ENCODE results near the gene CSTF1.
A peak's percentile ranks its signal among the peaks of the same experiment; 100 is the strongest.

Gene CSTF1

GRCh38 chr20:56428881-56429280 lies 36.4 kb downstream of the CSTF1 start:
- no peak for DNase-seq (ENCODE audit: low read depth in 2 of 2)

- DNase-seq (ENCODE audit: low read depth in 2 of 2), result peak; percentile 35 to 41
Observed at GRCh38 chr20:56429502-56429901, 37.1 kb downstream of the CSTF1 start.

- no peak for DNase-seq (ENCODE audit: low read depth in 2 of 2)
Observed at GRCh38 chr20:56429941-56430340, 37.5 kb downstream of the CSTF1 start.

GRCh38 chr20:56430461-56430860 lies 38.0 kb downstream of the CSTF1 start:
- DNase-seq (ENCODE audit: low read depth in 2 of 2), result no peak

- no peak for DNase-seq (ENCODE audit: low read depth in 2 of 2)
Observed at GRCh38 chr20:56430957-56431356, 38.5 kb downstream of the CSTF1 start.

GRCh38 chr20:56431471-56431870 lies 39.0 kb downstream of the CSTF1 start:
- no peak for DNase-seq (ENCODE audit: low read depth in 2 of 2)

- no peak for DNase-seq (ENCODE audit: low read depth in 2 of 2)
Observed at GRCh38 chr20:56433221-56433879, 40.9 kb downstream of the CSTF1 start.

GRCh38 chr20:56433880-56434255 lies 41.4 kb downstream of the CSTF1 start:
- DNase-seq (ENCODE audit: low read depth in 2 of 2), result no peak

GRCh38 chr20:56437196-56437960 lies 44.9 kb downstream of the CSTF1 start:
- no peak for DNase-seq (ENCODE audit: low read depth in 2 of 2)

- DNase-seq (ENCODE audit: low read depth in 2 of 2), result no peak
Observed at GRCh38 chr20:56438284-56438683, 45.8 kb downstream of the CSTF1 start.

GRCh38 chr20:56439771-56440291 lies 47.4 kb downstream of the CSTF1 start:
- no peak for DNase-seq (ENCODE audit: low read depth in 2 of 2)

- DNase-seq (ENCODE audit: low read depth in 2 of 2), result peak; percentile 52 to 56
Observed at GRCh38 chr20:56440346-56441007, 48.0 kb downstream of the CSTF1 start.

GRCh38 chr20:56442389-56443365 lies 50.2 kb downstream of the CSTF1 start:
- no peak for DNase-seq (ENCODE audit: low read depth in 2 of 2)

GRCh38 chr20:56443654-56444540 lies 51.5 kb downstream of the CSTF1 start:
- DNase-seq (ENCODE audit: low read depth in 2 of 2), result no peak

- no peak for DNase-seq (ENCODE audit: low read depth in 2 of 2)
Observed at GRCh38 chr20:56445130-56445529, 52.7 kb downstream of the CSTF1 start.

- DNase-seq (ENCODE audit: low read depth in 2 of 2), result no peak
Observed at GRCh38 chr20:56445540-56445939, 53.1 kb downstream of the CSTF1 start.

- no peak for DNase-seq (ENCODE audit: low read depth in 2 of 2)
Observed at GRCh38 chr20:56447227-56447626, 54.8 kb downstream of the CSTF1 start.

GRCh38 chr20:56449459-56449858 lies 57.0 kb downstream of the CSTF1 start:
- no peak for DNase-seq (ENCODE audit: low read depth in 2 of 2)

- no peak for DNase-seq (ENCODE audit: low read depth in 2 of 2)
Observed at GRCh38 chr20:56451056-56451765, 58.8 kb downstream of the CSTF1 start.

- DNase-seq (ENCODE audit: low read depth in 2 of 2), result no peak
Observed at GRCh38 chr20:56453352-56453751, 60.9 kb downstream of the CSTF1 start.
